ENCODE data around the gene RAD51B.

Gene RAD51B

DNA sequence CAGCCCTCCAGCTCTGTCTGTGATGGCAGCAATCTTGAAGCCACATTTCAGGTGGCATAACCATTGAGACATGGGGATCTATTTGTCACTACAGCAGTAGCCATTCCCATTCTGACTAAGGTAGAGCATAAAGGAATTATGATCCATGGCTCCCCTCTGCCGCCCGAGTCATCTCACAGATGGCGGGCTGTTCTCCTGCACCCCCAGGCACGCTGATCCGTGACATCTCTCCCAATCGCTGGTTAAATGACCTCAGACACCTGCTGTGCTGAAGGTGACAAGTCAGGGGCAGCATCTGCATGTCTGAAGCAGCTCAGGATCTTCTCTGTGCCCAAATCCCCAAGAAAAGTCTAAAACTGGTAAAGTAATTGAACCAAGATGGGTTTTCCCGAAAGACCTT, 849.0 kb downstream of the RAD51B start:
- DNase-seq (ENCODE audit: low read depth): no peak
- H3K4me3 ChIP-seq (replicated peaks; ENCODE audit: low read depth, low read length): no peak overlapping the region
- TF ChIP-seq, protein P1, sequence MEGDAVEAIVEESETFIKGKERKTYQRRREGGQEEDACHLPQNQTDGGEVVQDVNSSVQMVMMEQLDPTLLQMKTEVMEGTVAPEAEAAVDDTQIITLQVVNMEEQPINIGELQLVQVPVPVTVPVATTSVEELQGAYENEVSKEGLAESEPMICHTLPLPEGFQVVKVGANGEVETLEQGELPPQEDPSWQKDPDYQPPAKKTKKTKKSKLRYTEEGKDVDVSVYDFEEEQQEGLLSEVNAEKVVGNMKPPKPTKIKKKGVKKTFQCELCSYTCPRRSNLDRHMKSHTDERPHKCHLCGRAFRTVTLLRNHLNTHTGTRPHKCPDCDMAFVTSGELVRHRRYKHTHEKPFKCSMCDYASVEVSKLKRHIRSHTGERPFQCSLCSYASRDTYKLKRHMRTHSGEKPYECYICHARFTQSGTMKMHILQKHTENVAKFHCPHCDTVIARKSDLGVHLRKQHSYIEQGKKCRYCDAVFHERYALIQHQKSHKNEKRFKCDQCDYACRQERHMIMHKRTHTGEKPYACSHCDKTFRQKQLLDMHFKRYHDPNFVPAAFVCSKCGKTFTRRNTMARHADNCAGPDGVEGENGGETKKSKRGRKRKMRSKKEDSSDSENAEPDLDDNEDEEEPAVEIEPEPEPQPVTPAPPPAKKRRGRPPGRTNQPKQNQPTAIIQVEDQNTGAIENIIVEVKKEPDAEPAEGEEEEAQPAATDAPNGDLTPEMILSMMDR (IDR thresholded peaks at IDR 0.05; ENCODE audit: low read length, missing control alignments): no peak

DNA sequence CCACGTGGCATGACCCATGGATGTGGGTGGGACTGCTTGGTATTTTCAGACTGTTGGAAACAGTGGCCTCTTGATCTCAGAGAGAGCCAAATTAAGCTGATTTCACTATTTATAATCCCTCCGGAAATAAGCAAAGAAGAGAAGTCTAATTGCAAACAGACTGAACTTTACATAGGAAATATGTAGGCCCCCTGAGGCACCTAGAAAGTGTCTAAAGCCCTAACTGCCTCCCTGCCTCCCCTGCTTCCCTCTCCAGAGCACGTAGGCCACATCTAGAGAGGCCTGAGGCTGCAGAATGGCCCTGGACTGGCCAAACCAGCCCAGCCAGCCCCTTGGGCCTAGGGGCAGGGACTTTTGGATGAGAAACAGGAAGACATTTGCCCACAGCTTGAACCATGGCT, 849.5 kb downstream of the RAD51B start:
- TF ChIP-seq, protein P1 (IDR thresholded peaks at IDR 0.05; ENCODE audit: low read length, missing control alignments): no peak
- no peak for DNase-seq (ENCODE audit: low read depth)

DNA sequence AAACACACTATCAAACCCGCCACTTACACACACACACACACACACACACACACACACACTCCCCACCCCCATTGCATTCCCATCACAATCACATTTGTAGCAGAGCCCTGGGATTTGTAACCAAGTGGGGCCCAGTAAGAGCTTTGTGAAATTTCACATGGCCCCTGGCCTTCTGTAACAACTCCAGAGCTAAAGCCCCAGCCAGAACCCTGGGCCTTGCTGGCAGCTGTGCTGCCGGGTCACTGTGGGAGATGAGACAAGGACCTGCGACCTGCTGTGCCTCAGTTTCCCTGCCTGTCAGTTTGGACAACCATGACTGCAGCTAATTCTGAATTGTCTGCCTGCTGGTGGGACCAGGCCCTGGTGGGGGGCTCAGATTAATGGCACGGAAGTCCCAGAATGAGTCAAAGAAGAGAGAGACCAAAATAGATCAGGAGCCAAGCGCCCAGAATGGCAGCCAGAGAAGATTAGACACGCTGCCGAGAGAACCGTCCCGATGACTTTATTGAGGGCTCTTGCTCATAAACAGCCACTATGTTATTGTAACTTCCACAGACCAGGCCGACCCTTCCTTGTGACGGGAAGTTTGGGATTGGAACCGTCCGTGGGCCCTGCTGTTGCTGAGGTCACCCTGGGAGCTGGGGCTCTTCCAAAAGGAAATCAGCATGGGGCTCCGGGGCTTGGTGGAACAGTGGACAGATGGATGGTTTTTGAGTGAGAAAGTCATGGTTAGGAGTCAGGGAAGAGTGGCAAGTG, 850.2 kb downstream of the RAD51B start:
- H3K4me3 ChIP-seq (replicated peaks; ENCODE audit: low read depth, low read length): no peak overlapping the region
- TF ChIP-seq, protein P1 (IDR thresholded peaks at IDR 0.05; ENCODE audit: low read length, missing control alignments): no peak
- no peak for DNase-seq (ENCODE audit: low read depth)

More for the DNA sequence above, 849.5 kb downstream of the RAD51B start:
- no peak overlapping the region for H3K4me3 ChIP-seq (replicated peaks; ENCODE audit: low read depth, low read length)

DNA sequence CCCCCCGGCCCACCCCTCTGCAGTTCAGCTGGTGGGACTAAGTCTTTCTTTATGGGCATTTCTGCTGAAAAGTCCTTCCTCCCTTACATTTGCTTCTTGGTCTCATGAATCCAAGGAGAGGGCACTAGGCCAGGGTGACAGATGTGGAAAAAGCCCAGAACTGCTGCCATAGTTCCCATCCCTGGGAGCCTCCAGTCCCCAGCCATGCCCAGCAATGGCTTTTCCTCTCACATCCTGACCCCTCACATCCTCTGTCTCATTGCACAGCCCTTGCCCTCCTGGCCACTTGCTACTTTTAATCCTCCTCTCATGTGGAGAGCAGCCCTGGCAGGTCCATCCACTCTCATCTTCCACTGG, 850.8 kb downstream of the RAD51B start:
- no peak for DNase-seq (ENCODE audit: low read depth)
- no peak overlapping the region for H3K4me3 ChIP-seq (replicated peaks; ENCODE audit: low read depth, low read length)
- TF ChIP-seq, protein P1 (IDR thresholded peaks at IDR 0.05; ENCODE audit: low read length, missing control alignments): no peak

DNA sequence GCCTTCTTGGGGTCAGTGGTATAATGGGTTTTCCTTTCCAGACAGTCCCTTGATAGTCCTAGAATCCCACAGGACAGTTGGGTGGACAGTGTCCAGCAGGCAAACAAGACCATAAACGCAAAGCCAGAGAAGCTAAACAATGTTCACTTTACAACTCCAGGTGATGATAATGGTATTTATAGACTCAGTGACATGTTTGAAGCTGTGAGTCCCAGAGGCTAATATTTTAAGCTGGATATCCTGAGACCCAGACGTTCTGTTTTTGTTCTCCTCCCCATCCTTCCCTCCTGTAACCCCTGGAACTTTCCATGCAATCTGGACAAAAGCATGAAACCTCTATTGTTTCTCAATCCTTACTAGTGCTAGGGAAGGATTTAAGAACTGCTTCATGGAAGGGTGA, 852.3 kb downstream of the RAD51B start:
- TF ChIP-seq, protein P1 (IDR thresholded peaks at IDR 0.05; ENCODE audit: low read length, missing control alignments): no peak
- DNase-seq (ENCODE audit: low read depth): no peak
- H3K4me3 ChIP-seq (replicated peaks; ENCODE audit: low read depth, low read length): no peak overlapping the region

DNA sequence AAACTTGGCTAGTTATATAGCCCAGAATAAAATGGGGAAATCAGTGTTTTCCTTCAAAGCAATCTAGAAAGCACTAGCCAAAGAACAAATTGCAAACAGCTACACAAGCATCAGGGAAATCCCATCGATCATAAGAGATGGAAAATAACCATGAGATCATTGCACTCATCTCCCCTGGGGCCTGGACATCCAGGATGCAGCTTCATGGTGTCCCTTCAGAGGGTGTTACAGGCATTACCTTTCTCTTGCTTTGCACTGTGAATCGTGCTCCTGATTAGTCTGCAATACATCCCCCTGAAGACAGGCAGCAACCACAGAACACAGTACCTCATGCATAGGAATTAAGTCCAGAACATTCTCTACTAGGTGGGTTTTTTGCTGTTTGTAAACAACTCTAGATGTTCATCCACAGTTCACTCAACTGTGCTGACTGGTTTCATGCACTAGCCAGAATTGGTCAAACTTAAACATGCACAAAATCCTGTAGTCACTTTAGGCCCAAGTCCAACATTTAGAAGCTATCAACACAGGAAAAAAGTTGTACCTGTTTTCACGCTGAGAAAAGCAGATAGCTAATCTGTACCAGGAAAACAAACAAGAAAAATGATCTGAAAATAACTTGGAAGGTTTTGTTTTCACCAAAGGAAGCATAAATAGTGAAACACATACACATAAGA, 853.2 kb downstream of the RAD51B start:
- no peak overlapping the region for H3K4me3 ChIP-seq (replicated peaks; ENCODE audit: low read depth, low read length)
- TF ChIP-seq, protein P1 (IDR thresholded peaks at IDR 0.05; ENCODE audit: low read length, missing control alignments): no peak
- DNase-seq (ENCODE audit: low read depth): no peak
